Chondrocyte (in vitro differentiated cells): Measurements from ENCODE around the gene GTPBP6. TPM values are rescaled to one million over a fixed set of nuclear protein-coding genes. Genes with fewer than 3 reads are reported as not detected.

Experiments
- DNase-seq: peaks from one replicate; pipeline ENCODE4 v3.0.0; 2021; ENCODE audit warnings: mixed read lengths, low spot score
- H3K27ac Mint-ChIP-seq: one replicate; pipeline ENCODE4 v1.8.0; 2021; ENCODE audit warnings: mild to moderate bottlenecking, moderate library complexity, mixed read lengths; ENCODE audit not compliant: unreplicated experiment
- H3K27me3 Mint-ChIP-seq: 2 replicates; pipeline ENCODE4 v1.8.0; 2021; ENCODE audit warnings: low read depth, mixed read lengths
- H3K36me3 Mint-ChIP-seq: 2 replicates; pipeline ENCODE4 v1.8.0; 2021; ENCODE audit warnings: low read depth, mixed read lengths
- H3K4me1 Mint-ChIP-seq: 2 replicates; pipeline ENCODE4 v1.8.0; 2021; ENCODE audit warnings: low read depth, mild to moderate bottlenecking, mixed read lengths
- H3K4me3 Mint-ChIP-seq: one replicate; pipeline ENCODE4 v1.8.0; 2021; ENCODE audit warnings: mild to moderate bottlenecking, moderate library complexity, mixed read lengths; ENCODE audit not compliant: unreplicated experiment
- H3K9me3 Mint-ChIP-seq: 2 replicates; pipeline ENCODE4 v1.8.0; 2021; ENCODE audit warnings: low read depth, mixed read lengths
- CTCF ChIP-seq: fragments of 200-600 bp; sonication (generic); IDR thresholded peaks from 2 replicates; pipeline ENCODE4 v1.5.0; 2021; ENCODE audit warnings: antibody characterized with exemption, mild to moderate bottlenecking, moderate library complexity
- total RNA-seq: library from RNA; stranded (reverse); gene quantifications from 3 replicates; pipeline ENCODE4 v1.2.1, GENCODE V29; 2021

Gene GTPBP6
- total RNA-seq, 1 donor from 2014 or later, result 37.6 TPM

DNA sequence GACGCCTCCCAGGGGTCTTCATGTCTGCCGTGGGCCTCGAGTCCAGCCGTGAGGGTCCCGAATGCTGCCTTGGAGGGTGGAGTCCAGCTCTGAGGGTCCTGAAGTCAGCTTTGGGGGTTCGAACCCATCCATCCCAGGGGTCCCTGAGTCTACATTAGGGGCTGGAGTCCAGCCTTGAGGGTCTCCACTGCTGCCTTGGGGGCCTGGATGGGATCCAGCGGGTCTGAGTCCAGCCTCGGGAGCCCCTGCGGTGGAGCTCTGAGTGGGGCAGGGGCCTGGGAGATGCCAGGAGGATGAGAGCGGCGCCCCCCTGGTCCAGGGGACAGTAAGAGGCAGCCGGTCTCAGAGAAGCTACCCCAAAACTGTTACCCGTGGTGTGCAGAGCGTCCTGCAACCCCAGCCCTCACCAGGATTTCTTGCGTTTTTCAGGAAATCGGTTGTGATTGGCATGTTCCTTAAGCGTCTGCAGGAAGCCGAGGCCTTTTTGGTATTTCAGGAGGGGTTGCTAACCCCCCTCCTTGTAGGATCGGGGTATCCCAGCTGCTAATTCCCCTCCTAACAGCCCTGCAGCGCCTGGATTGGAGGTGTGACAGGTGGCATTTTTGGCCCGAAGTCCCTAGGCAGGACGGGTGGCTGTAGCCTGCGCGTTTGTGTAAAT, 1.7 kb upstream of the GTPBP6 start:
- no peaks in the 10 kb centered on the region for H3K36me3 Mint-ChIP-seq
- peak overlapping the region; percentile 82 for H3K4me3 Mint-ChIP-seq
- H3K4me1 Mint-ChIP-seq, result peaks cover 28% of the 10 kb centered on the region
- H3K27ac Mint-ChIP-seq, result peak overlapping the region; percentile 54
- DNase-seq, result peak; percentile 78
- no peaks in the 10 kb centered on the region for H3K27me3 Mint-ChIP-seq
- no peak for TF ChIP-seq CTCF
- H3K9me3 Mint-ChIP-seq, result no peaks in the 10 kb centered on the region

GRCh38 chrX:319579-320125, 1.1 kb upstream of the GTPBP6 start:
- DNase-seq, result peak; percentile 92
- no peaks in the 10 kb centered on the region for H3K9me3 Mint-ChIP-seq
- H3K4me1 Mint-ChIP-seq, result peaks cover 25% of the 10 kb centered on the region
- H3K36me3 Mint-ChIP-seq, result no peaks in the 10 kb centered on the region
- H3K27ac Mint-ChIP-seq, result peak overlapping the region; percentile 54
- no peaks in the 10 kb centered on the region for H3K27me3 Mint-ChIP-seq
- TF ChIP-seq CTCF, result no peak
- H3K4me3 Mint-ChIP-seq, result peak overlapping the region; percentile 82

DNA sequence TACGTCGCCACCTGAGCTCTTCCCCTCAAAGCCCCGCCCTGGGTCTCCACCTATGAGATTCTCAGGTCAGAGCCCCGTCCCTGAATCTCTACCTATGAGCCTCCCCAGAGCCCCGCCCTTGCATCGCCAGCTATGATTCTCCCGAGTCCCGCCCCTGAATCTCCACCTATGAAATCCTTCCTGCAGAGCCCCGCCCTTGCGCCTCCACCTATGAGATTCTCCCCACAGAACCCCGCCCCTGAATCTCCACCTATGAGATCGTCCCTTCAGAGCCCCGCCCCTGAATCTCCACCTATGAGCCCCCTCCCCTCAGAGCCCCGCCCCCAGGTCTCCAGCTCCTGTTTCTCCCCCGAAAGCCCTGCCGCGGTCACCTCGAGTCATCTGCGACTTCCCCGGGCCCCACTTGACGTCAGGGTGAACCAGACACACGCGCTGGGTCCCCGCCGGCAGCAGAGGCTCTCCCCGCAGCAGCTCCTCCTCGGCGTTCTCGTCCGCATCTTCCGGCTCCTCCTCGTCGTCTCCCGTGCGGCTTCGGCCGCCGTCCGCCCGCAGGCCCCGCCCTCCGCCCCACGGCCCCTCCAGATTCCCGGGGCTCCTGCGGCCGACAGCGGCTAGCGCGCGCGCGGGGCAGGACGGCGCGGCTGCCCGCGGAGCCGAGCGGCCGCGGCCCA, 393 bp downstream of the GTPBP6 start:
- peaks cover 21% of the 10 kb centered on the region for H3K4me1 Mint-ChIP-seq
- H3K27me3 Mint-ChIP-seq, result no peaks in the 10 kb centered on the region
- H3K9me3 Mint-ChIP-seq, result no peaks in the 10 kb centered on the region
- peaks cover 4% of the 10 kb centered on the region for H3K36me3 Mint-ChIP-seq
- H3K4me3 Mint-ChIP-seq, result peak overlapping the region; percentile 89
- H3K27ac Mint-ChIP-seq, result peak overlapping the region; percentile 96
- TF ChIP-seq CTCF, result no peak
- peak; percentile 99 for DNase-seq

GRCh38 chrX:317424-318067, 1.1 kb downstream of the GTPBP6 start:
- H3K27ac Mint-ChIP-seq, result peak overlapping the region; percentile 96

More at GRCh38 chrX:317424-318067, 1.1 kb downstream of the GTPBP6 start:
- peak overlapping the region; percentile 89 for H3K4me3 Mint-ChIP-seq
- peak; percentile 97 for DNase-seq
- H3K4me1 Mint-ChIP-seq, result peaks cover 14% of the 10 kb centered on the region
- no peaks in the 10 kb centered on the region for H3K27me3 Mint-ChIP-seq
- H3K36me3 Mint-ChIP-seq, result peaks cover 5% of the 10 kb centered on the region
- H3K9me3 Mint-ChIP-seq, result no peaks in the 10 kb centered on the region
- TF ChIP-seq CTCF, result no peak
